Skin epidermis (tissue), 12 donors: Measurements from ENCODE around the gene APOF.
"Not testable (repeated sequence)": the region's sequence is repeated elsewhere in the genome, so short reads cannot be mapped to it uniquely, and the experiment has no call there.

Source experiments
- H3K27ac ChIP-seq, 21 experiments: fragments of 200-600 bp; sonication (generic) in 11 of 21; one replicate each; pipeline ENCODE4 v1.5.0; 2020; ENCODE audit warnings: mild to moderate bottlenecking in 3 of 21, inconsistent platforms in 2 of 21, moderate library complexity in 2 of 21
- H3K4me3 ChIP-seq, 7 experiments: fragments of 200-600 bp; sonication (generic) in 2 of 7; one replicate each; pipeline ENCODE4 v1.5.0; 2020; ENCODE audit warnings: inconsistent platforms in 2 of 7, mild to moderate bottlenecking in 2 of 7, moderate library complexity in 1 of 7

Gene APOF

DNA sequence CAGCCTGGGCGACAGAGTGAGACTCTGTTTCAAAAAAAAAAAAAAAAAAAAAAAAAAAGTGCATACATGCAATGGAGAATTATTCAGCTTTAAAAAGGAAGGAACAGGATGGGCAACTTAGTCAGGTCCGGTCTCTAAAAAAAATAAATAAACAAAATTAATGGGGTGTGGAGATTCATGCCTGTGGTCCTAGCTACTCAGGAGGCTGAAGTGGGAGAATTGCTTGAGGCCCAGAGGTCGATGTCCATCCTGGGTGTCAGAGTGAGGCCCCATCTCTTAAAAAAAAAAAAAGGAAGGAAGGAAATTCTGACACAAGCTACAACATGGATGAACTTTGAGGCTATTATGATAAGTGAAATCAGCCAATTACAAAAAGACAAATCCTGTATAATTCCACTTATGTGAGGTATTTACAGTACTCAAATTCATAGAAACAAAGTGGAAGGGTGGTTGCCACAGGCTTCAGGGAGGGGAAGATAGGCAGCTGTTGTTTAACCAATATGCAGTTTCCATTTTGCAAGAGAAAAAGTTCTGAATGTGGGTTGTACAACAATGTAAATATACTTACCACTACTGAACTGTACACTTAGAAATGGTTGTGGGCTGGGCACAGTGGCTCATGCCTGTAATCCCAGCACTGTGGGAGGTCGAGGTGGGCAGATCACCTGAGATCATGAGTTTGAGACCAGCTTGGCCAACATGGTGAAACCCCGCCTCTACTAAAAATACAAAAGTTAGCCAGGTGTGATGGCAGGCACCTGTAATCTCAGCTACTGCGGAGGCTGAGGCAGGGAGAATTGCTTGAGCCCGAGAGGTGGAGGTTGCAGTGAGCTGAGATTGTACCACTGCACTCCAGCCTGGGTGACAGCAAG lies 12.3 kb upstream of the APOF start:
- peak overlapping the region in 1 of 21 experiments; percentile 33 for H3K27ac ChIP-seq
- no peak overlapping the region for H3K4me3 ChIP-seq

DNA sequence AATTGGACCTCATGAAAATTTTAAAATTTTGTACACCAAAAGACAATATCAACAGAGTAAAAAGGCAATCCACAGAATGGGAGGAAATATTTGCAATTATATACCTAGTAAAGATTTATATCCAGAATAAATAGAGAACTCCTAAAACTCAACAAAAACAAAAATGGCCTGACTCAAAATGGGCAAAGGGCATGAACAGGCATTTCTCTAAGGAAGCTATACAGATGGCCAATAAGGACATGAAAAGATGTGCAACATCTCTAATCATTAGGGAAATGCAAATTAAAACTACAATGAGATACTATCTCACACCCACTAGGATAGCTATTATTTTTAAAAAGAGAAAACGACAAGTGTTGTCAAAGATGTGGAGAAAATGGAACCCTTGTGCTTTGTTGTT lies 10.9 kb upstream of the APOF start:
- no peak overlapping the region for H3K27ac ChIP-seq
- no peak overlapping the region for H3K4me3 ChIP-seq

DNA sequence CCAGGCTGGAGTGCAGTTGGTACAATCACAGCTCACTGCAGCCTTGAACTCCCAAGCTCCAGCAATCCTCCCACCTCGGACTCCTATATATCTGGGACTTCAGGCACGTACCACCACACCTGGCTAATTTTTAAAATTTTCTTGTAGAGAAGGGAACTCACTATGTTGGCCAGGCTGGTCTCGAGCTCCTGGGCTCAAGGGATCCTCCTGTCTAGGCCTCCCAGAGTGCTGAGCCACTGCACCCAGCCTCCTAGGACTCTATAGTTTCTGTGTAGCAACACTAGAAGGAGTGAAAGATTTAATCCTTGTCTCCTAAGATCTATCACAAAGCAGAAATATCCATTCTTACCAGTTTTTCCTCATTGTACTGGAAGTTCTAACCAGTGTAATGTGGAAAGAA lies 4.3 kb upstream of the APOF start:
- H3K4me3 ChIP-seq: no peak overlapping the region
- no peak overlapping the region for H3K27ac ChIP-seq

DNA sequence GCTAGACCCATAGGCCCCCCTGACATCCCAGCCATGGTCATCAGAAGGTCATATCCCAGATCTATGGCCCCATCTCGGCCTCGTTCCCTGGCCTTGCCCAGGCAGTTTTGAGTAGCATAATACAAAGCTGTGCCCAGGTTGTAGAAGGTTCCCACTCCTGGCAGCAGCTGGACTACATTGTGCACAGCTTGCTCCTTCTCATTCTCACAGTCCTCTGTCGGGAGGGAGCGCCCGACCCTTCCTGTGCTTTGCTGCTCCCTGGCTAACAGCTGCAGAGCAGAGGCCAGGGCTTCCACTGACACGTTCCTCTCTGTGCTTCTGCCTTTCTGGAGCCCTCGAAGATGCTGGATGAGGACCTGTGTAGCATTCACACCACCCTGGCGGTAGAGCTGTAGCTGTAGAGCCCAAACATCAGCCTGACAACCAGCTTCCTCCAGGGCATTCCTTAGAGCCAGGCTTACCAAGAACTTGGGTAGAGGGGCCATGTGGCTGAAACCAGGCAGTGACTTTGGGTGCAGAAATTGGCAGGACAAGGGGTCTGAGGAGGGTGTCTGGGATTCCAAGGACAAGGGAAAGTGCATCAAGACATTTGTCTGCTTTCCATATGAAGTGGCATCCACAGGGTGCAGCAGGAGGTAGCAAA lies 1.0 kb downstream of the APOF start:
- H3K4me3 ChIP-seq: no peak overlapping the region
- H3K27ac ChIP-seq: no peak overlapping the region

DNA sequence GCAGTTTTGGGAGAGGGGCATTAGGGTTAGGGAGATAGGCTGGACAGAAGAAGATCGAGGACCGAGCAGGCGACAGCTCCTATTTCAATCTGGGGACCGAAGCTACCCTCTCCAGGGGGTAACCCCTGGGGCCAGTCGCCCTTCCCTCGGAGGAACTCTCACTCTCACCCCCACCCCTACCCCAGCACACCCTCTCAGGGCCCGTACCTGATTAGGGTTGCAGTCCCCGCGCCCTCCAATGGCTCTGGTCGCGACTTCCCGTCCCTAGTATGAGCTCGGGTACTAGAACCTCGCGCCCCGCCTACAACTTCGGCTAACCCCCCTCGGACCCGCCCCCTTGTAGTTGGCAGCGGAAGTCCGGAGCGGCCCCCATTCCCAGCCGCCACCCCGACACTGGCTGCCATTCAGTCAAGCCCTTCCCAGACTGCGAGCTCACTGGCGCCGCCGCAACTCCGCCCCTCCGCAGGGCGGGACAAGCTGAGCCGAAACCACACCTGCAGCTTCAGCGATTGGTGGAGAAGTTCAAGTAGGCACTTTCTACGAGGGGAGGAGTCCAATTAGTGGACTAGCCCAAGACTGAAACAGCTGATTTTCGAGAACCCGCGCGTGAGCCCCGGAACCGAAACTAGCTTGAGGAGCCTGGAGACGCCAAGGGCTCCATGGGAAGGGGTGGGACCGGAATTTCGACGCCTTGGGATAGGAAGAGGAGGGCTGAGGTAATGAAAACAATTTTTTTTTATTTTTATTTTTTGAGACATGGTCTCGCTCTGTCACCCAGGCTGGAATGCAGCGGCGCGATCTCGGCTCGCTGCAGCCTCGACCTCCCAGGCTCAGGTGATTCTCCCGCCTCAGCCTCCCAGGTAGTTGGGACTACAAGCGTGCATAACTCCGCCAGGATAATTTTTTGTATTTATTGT lies 2.5 kb downstream of the APOF start, which contains the start of gene STAT2:
STAT2 (minus strand) TSS at position 257 of the 917 bp plus-strand sequence. CDS start 3,536 bp downstream, outside the sequence.
- Histone ChIP-seq H3K27ac (peak within 1 kb of the TSS; percentile 61 to 97 (median 90)), H3K4me3 (peak within 1 kb of the TSS; percentile 59 to 89 (median 70))

DNA sequence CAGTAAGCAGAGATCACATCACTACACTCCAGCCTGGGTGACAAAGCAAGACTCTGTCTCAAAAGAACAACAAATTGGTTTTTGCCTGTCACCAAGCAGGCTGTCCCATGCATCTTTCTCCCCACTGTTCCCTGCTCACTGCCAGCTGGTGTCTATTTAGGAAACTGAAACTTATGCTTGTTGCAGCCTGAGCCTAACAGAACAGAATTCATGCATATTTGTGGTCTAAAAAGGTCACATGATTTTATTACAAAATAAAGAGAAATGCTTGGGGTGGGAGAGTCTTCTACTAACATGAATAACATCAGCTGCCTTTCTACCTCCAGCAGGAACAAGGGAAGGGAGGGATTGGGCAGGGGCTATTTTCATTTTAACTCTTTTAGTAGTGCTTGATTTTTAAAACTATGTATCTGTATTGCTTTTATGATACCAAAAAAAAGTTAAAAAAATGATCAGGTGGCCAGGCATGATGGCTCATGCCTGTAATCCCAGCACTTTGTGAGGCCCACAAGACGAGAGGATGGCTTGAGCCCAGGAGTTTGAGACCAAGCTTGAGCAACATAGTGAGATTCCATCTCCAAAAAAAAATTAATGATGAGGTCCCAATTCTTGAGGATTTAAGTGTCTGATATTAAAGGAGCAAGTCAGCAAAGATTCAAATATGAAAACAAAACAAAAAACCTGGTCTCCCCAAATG lies 3.7 kb downstream of the APOF start:
- Histone ChIP-seq H3K4me3 (peak overlapping the region; percentile 59 to 89 (median 70)), H3K27ac (peak overlapping the region in 20 of 21 experiments; percentile 77 to 97 (median 90))

DNA sequence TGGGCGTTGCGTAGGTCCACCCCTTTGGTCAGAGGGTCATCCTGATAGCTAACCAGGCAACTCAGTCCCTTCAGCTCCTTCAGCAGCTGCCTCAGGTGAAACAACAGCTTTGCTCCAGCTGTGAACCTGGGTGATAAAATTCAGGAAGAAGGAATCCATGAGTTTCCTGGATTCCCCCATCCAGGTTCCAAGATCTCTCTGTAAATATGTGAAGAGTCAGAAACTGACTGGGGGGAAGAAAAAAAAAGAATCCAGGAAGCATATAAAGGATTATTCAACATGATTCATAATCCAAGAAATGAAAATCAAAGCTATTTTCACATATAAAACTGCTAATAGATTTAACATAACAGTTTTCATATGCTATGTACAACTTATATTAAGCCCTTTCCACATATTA lies 11.3 kb downstream of the APOF start:
- Histone ChIP-seq H3K4me3 (no peak overlapping the region), H3K27ac (no peak overlapping the region)

DNA sequence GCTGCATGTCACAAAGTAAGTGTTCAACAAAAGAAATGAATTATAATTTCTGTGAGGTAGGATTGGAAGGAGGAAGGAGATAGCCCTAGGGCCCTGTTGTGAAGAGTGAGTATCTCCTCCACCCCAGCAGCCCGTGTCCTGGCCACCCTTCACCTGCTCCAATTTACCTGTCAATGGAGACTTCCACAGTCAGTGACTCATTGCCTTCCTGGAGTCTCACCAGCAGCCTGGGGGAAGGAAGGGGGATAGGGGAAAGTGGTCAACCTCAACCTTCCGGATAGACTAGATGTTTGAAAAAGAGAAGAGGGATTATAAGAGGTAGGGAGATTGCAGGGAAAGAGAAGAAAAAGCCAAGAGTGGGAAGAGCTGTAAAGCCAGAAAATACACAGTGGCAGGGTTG lies 12.0 kb downstream of the APOF start:
- no peak overlapping the region for H3K27ac ChIP-seq
- H3K4me3 ChIP-seq: no peak overlapping the region

DNA sequence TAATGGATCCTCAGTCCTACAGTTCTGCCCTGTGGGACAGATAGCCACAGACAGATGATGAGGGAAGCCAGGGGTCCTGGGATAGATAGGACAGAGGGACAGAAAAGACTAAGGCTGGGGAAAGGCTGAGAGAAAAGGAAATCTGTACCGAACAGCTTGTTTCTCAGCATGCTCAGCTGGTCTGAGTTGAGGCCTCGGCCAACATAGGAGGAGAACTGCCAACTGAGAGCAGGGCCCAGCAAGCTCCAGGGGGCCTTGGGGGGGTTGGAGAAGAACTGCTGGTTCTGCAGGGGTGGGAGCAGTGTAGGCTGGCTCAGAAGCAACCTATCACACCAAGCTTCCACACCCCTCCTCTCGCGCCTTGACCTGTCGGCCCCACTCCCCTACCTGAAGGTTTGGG lies 13.9 kb downstream of the APOF start:
- no peak overlapping the region for H3K4me3 ChIP-seq
- H3K27ac ChIP-seq: no peak overlapping the region

DNA sequence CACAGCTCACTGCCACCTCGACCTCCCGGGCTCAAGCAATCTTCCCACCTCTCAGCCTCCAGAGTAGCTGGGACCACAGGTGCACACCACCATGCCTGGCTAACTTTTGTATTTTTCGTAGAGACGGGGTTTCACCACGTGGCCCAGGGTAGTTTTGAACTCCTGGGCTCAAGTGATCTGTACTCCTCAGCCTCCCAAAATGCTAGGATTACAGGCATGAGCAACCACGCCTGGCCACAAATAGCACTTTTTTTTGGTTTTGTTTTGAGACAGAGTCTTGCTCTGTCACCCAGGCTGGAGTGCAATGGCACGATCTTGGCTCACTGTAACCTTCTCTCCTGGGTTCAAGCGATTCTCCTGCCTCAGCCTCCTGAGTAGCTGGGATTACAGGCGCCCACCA lies 15.4 kb downstream of the APOF start:
- H3K27ac ChIP-seq, H3K4me3 ChIP-seq: not testable (repeated sequence)

DNA sequence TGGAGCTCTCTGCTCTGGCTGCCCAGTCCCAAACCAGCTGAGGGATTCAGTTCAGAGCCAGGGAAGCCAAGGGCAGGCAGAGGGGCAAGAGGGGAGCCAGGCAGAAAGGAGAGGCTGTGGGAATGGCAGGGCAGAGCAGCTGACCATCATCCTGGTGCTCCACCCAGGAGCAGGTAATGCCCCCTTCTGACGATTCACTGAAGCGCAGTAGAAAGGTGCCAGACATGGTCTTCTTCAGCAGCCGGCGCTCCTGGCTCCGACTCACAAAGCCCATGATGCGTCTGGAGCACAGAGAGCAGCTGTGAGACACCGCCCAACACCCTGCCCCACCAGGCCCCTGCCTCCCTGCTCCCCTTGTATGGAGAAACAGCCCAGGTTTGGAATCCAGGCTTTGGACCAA lies 16.0 kb downstream of the APOF start:
- H3K27ac ChIP-seq: no peak overlapping the region
- no peak overlapping the region for H3K4me3 ChIP-seq

DNA sequence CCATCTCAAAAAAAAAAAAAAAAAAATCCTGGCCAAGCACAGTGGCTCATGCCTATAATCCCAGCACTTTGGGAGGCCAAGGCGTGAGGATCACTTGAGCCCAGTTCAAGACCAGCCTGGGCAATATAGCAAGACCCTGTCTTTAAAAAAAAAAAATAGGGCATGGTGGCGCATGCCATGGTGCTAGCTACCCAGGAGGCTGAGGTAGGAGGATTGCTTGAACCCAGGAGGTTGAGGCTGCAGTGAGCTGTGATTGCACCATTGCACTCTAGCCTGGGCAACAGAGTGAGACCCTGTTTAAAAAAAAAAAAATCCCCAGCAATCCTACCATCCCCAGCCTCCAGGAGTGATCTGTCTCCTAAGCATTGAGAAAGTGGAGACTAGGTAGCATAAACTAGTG lies 20.4 kb downstream of the APOF start:
- not testable (repeated sequence) for H3K27ac ChIP-seq, H3K4me3 ChIP-seq

DNA sequence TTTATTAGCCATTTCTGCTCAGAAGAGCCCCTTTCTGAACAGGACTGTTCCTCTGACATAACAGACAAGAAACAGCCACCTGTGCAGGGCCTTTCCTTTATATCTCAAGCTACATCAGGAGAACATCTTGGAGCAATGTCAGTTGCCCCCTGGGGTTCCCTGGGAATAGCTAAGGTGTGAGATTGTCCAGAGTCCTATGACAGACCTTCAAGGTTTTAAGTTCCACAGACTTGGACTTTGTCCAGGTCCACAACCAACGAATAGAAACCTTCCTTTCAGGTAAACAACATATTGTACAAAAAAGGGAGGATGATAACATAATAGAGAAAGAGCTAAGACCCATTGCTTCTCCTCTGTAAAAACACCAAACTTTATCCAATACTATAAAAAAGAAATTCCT lies 21.0 kb downstream of the APOF start:
- no peak overlapping the region for H3K4me3 ChIP-seq
- H3K27ac ChIP-seq: no peak overlapping the region

DNA sequence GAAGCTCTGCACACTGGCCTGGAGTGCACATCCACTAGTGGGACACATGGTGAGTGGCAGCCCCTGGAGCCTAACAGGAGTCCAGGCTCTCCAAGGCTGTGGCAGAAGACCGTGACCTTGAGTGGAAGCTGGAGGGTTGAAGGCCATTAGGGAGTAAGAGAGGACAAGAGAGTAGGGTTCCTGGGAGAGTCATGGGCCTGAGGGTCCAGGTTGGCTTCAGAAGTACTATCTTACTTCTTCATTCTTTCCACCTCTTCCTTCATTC lies 23.6 kb downstream of the APOF start:
- peak overlapping the region in 19 of 21 experiments; percentile 25 to 94 (median 75) for H3K27ac ChIP-seq
- peak overlapping the region in 1 of 7 experiments; percentile 22 for H3K4me3 ChIP-seq

DNA sequence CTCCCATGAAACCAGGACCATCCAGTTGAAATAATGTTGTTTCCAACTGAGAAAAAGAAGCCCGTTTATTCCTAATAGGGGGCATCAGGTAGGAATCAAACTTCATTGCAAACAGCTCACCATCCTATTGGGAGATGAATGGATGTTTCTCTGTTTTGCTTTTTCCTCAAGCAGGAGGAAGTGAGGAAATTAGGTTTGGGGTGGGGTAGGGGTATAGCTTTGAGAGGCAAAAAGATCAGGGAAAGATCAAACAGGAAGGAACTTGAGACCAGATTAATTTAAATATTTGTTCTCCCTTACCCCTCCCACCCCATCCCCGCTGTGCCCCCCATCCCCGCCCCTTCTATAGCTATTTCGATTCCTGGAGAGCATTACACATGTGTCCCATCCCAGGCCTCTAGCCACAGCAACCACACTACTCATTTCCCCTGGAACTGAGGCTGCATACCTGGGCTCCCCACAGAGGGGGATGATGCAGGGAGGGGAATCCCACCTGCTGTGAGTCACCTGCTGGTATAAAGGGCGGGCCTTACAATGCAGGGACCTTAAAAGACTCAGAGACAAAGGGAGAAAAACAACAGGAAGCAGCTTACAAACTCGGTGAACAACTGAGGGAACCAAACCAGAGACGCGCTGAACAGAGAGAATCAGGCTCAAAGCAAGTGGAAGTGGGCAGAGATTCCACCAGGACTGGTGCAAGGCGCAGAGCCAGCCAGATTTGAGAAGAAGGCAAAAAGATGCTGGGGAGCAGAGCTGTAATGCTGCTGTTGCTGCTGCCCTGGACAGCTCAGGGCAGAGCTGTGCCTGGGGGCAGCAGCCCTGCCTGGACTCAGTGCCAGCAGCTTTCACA lies 24.1 kb downstream of the APOF start, which contains the start of gene IL23A:
IL23A (plus strand) TSS at position 577 of the 850 bp plus-strand sequence; CDS start at position 738, 161 bp downstream.
- Histone ChIP-seq H3K27ac (peak within 1 kb of the TSS in 19 of 21 experiments; percentile 25 to 94 (median 75)), H3K4me3 (peak within 1 kb of the TSS in 1 of 7 experiments; percentile 22)

DNA sequence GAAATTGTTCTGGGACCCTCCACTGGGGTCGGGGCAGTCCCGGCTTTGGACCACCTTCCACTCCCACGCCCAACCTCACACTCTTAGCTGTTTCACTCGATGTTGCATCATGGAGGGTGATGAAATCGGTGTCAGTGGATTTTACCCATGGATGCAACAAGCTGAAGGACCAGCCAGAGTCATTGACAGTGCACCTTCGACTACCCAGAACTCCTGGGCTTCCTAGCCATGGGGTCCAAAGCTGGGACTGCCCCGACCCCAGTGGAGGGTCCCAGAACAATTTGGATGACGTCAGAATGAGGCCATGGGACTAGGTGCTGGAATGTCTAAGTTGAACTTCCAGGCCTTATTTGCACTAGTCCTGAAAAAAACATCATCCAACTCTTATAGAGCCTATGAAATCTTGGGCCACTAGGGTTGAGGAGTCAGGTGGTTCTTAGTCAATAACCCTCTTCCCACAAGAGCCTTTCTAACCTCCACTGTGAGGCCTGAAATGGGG lies 24.9 kb downstream of the APOF start:
- no peak overlapping the region for H3K4me3 ChIP-seq
- peak overlapping the region in 4 of 21 experiments; percentile 83 to 94 (median 87) for H3K27ac ChIP-seq

DNA sequence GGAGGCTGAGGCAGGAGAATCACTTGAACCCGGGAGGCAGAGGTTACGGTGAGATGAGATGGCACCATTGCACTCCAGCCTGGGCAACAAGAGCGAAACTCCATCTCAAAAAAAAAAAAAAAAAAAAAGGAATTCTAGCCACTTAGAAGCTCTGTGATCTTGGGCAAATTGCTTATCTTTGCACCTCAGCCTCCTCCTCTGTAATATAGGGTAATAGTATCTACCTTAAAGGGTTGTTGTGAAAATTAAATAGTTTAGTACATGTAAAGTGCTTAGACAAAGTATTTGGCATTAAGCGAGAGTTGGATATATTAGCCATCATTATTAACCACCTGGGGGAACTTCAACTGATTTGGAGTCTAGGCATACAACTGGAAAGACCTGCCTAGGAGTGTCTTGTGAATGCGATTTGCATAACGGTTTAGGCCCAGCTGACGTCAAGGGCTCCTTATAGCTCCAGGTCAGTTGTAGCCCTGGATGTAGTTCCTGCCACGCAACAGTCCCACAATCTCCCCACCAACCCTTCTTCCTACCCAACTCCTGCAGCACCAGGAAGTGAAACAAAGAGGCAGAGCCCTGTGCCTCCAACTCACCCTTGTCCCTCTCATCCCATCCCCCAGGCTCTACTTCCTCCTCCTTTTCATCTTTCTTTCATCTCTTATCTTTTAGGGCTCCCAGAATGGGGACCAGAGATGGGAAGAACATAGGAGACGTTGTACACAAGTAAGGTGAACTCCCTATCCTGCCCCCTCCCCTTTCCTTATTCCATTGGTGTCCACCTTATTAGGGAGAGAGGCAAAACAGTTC lies 26.1 kb downstream of the APOF start:
- Histone ChIP-seq H3K4me3 (no peak overlapping the region), H3K27ac (no peak overlapping the region)

DNA sequence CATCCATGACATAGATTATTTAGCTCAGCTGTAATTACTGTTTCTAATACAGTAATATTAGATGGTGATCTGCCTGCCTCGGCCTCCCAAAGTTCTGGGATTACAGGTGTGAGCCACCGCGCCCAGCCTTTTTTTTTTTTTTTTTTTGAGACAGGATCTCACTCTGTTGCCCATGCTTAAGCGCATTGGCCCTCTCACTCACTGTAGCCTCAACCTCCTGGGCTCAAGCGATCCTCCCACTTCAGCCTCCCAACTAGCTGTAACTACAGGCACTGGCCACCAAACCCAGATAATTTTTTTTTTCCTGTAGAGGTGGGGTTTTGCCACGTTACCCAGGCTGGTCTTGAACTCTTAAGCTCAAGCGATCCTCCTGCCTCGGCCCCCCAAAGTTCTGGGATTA lies 27.1 kb downstream of the APOF start:
- H3K4me3 ChIP-seq, H3K27ac ChIP-seq: not testable (repeated sequence)
